Measurements from ENCODE around the gene MEGF6.

DNA sequence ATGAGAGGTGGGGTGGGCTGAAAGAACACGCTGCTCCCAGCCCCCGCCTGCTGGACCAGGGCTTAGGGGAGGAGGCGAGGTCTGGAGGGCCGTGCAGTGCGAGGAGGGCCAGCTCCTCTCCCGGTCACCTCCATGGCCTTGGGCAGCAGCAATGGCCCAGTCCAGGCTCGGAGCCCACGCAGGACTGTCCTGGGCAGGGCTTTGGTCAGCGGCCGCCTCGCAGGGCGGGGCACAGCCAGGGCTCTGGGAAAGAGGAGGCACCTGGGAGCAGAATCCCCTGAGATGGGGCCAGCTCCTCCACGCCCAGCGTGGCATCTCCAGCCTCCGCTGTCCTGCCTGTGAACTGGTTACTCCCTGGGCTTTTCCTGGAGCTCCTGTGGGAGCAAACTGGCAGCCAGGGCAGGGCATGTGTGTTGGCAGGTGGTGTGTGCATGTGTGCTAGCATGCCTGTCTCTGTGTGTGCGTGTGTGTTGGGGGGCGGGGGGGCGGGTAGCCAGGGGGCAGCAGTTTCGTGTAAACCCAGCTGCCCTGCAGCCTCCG is 129.4 kb downstream of the MEGF6 start:
- TF ChIP-seq POLR2AphosphoS5 (IDR thresholded peaks at IDR 0.05) (no peak), POLR2A (IDR thresholded peaks at IDR 0.05) (no peak)

Data from suprapubic skin (tissue), 4 donors.